HEK293 (cell line): ENCODE data around the gene RAB6A.
"Not testable (repeated sequence)": the region's sequence is repeated elsewhere in the genome, so short reads cannot be mapped to it uniquely, and the experiment has no call there.

ENCODE experiments used
- CTCF ChIA-PET: fragments of 350-600 bp; formaldehyde crosslinking; extraction: SDS; loops from one replicate; lab custom pipeline; 2021; ENCODE audit warnings: antibody characterized with exemption; lab: Yijun Ruan, JAX
- POLR2A ChIA-PET: fragments of 300-600 bp; formaldehyde crosslinking; extraction: SDS; loops from one replicate; lab custom pipeline; 2020; ENCODE audit warnings: antibody characterized with exemption, inconsistent platforms; lab: Yijun Ruan, JAX
- H3K27ac ChIP-seq: fragments of 200-500 bp; sonication (Bioruptor generic); 2 replicates; pipeline ENCODE4 v1.5.1; 2014; ENCODE audit warnings: low read depth, low read length, control low read depth, inconsistent platforms; ENCODE audit errors: extremely low read depth
- H3K36me3 ChIP-seq, 2 experiments: fragments of 200-500 bp in 1 of 2; sonication (Bioruptor generic) in 1 of 2; 1 replicate in 1 of 2; 2 replicates in 1 of 2; pipeline ENCODE4 v1.5.1; 2014 to 2017; ENCODE audit warnings: inconsistent platforms in 2 of 2, low read length in 2 of 2; ENCODE audit not compliant: control insufficient read depth in 2 of 2, insufficient read depth in 1 of 2
- H3K4me1 ChIP-seq: fragments of 200-500 bp; sonication (Bioruptor generic); 2 replicates; pipeline ENCODE4 v1.5.1; 2014; ENCODE audit warnings: mild to moderate bottlenecking, low read length, inconsistent platforms; ENCODE audit not compliant: control insufficient read depth, insufficient read depth
- H3K4me3 ChIP-seq: 2 replicates; pipeline ENCODE4 v1.5.1; 2011; ENCODE audit warnings: low read depth, mild to moderate bottlenecking, control low read depth, low read length, moderate library complexity
- H3K9me3 ChIP-seq: fragments of 200-500 bp; sonication (Bioruptor generic); 2 replicates; pipeline ENCODE4 v1.5.1; 2014; ENCODE audit warnings: low read depth, low read length, inconsistent platforms; ENCODE audit not compliant: control insufficient read depth, insufficient read depth
- SALL2 ChIP-seq: fragments of 450-650 bp; formaldehyde crosslinking; IDR thresholded peaks from 2 replicates; pipeline ENCODE4 v1.5.0; 2017; ENCODE audit warnings: missing biosample characterization, mild to moderate bottlenecking, missing genetic modification characterization, borderline replicate concordance
- ZNF404 ChIP-seq: fragments of 450-650 bp; formaldehyde crosslinking; IDR thresholded peaks from 2 replicates; pipeline ENCODE4 v1.5.1; 2017; ENCODE audit warnings: missing biosample characterization, missing genetic modification characterization
- ZNF529 ChIP-seq: fragments of 450-650 bp; formaldehyde crosslinking; IDR thresholded peaks from 2 replicates; pipeline ENCODE4 v1.5.1; 2017; ENCODE audit warnings: missing genetic modification characterization, missing biosample characterization; ENCODE audit not compliant: insufficient replicate concordance
- ZNF561 ChIP-seq: fragments of 450-650 bp; IDR thresholded peaks from 2 replicates; pipeline ENCODE4 v1.5.1; 2018; ENCODE audit warnings: missing biosample characterization, missing genetic modification characterization, borderline replicate concordance
- ZNF610 ChIP-seq: fragments of 450-650 bp; formaldehyde crosslinking; IDR thresholded peaks from 2 replicates; pipeline ENCODE4 v1.5.1; 2016; ENCODE audit warnings: missing biosample characterization, missing genetic modification characterization, borderline replicate concordance
- ZNF626 ChIP-seq: fragments of 450-650 bp; sonication (Bioruptor Pico); formaldehyde crosslinking; IDR thresholded peaks from 2 replicates; pipeline ENCODE4 v1.5.1; 2018; ENCODE audit warnings: missing biosample characterization, missing genetic modification characterization, inconsistent platforms
- ZNF776 ChIP-seq: fragments of 450-650 bp; formaldehyde crosslinking; IDR thresholded peaks from 2 replicates; pipeline ENCODE4 v1.5.0; 2017; ENCODE audit warnings: missing biosample characterization, missing genetic modification characterization, borderline replicate concordance
- ZNF843 ChIP-seq: fragments of 450-650 bp; formaldehyde crosslinking; IDR thresholded peaks from 2 replicates; pipeline ENCODE4 v1.5.1; 2016; ENCODE audit warnings: missing biosample characterization, missing genetic modification characterization
- ZSCAN30 ChIP-seq: fragments of 450-650 bp; IDR thresholded peaks from 2 replicates; pipeline ENCODE4 v1.5.1; 2018; ENCODE audit warnings: missing biosample characterization, mild to moderate bottlenecking, missing genetic modification characterization, moderate library complexity
- TF ChIP-seq, protein P1 (sequence below): fragments of 450-650 bp; formaldehyde crosslinking; IDR thresholded peaks from 2 replicates; pipeline ENCODE4 v1.5.1; 2016; ENCODE audit warnings: missing biosample characterization, missing genetic modification characterization
- TF ChIP-seq, protein P2 (sequence below): fragments of 450-650 bp; formaldehyde crosslinking; IDR thresholded peaks from 2 replicates; pipeline ENCODE4 v1.5.1; 2016; ENCODE audit warnings: missing biosample characterization, missing genetic modification characterization
- TF ChIP-seq, protein P3 (sequence below): fragments of 450-650 bp; formaldehyde crosslinking; IDR thresholded peaks from 2 replicates; pipeline ENCODE4 v1.5.1; 2016; ENCODE audit warnings: missing biosample characterization, missing genetic modification characterization
- TF ChIP-seq, protein P4 (sequence below): fragments of 450-650 bp; formaldehyde crosslinking; IDR thresholded peaks from 2 replicates; pipeline ENCODE4 v1.5.1; 2017; ENCODE audit warnings: missing biosample characterization, missing genetic modification characterization
- TF ChIP-seq, protein P5 (sequence below): fragments of 450-650 bp; formaldehyde crosslinking; IDR thresholded peaks from 2 replicates; pipeline ENCODE4 v1.5.1; 2016; ENCODE audit warnings: missing biosample characterization, missing genetic modification characterization
- TF ChIP-seq, protein P6 (sequence below): fragments of 450-650 bp; formaldehyde crosslinking; IDR thresholded peaks from 2 replicates; pipeline ENCODE4 v1.5.1; 2017; ENCODE audit warnings: missing biosample characterization, missing genetic modification characterization
- TF ChIP-seq, protein P7 (sequence below): fragments of 450-650 bp; formaldehyde crosslinking; IDR thresholded peaks from 2 replicates; pipeline ENCODE4 v1.5.1; 2016; ENCODE audit warnings: missing biosample characterization, missing genetic modification characterization

Gene RAB6A

DNA sequence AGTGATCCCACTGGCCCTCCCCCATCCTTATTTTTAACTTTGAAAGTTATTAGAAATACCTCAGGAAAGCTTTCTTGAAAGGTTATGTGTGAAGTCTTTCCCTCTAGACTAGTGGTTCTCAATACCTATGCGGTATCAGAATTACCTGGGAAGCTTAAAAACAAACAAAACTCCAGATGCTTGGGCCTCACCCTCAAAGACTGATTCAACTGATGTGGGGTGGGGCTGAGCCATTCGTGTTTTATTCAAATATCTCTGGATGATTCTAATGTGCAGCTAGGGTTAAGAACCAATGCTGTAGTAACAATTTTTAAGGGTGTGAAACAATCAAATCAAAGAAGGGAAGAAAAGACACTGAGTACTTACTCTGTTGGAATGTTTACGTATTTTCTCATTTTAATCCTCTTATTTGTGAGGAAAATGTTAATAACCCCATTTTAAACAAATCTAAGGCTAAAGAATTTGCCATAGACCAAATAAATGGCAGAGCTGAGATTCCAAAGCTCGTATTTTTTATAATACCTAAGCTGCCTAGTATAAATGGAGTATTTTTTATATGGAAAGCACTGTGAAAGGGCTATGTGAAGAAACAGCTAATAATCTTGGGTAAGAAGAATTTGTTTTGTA lies 66.9 kb downstream of the RAB6A start (continued):
- TF ChIP-seq, protein P1, sequence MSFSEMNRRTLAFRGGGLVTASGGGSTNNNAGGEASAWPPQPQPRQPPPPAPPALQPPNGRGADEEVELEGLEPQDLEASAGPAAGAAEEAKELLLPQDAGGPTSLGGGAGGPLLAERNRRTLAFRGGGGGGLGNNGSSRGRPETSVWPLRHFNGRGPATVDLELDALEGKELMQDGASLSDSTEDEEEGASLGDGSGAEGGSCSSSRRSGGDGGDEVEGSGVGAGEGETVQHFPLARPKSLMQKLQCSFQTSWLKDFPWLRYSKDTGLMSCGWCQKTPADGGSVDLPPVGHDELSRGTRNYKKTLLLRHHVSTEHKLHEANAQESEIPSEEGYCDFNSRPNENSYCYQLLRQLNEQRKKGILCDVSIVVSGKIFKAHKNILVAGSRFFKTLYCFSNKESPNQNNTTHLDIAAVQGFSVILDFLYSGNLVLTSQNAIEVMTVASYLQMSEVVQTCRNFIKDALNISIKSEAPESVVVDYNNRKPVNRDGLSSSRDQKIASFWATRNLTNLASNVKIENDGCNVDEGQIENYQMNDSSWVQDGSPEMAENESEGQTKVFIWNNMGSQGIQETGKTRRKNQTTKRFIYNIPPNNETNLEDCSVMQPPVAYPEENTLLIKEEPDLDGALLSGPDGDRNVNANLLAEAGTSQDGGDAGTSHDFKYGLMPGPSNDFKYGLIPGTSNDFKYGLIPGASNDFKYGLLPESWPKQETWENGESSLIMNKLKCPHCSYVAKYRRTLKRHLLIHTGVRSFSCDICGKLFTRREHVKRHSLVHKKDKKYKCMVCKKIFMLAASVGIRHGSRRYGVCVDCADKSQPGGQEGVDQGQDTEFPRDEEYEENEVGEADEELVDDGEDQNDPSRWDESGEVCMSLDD (tag by site-specific recombination), result no peak
- no peak for TF ChIP-seq ZNF561 (tag by site-specific recombination)

DNA sequence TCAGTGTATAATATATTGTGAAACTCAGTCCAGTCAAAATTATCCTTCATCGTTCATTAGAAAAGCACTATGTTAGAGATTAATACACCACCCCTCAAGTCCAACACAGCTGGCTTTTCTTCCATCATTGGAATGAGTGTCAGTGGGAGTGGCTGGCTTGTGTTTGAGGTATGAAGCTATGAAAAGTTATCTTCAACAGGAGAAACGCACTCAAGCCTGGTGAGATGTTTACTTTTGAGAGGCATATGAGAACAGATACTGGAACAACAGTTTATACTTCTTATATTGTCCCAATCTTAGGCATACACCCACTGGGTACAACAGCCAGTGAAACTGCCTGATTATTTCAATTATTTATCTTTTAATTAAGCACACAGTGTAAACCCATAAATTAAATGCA lies 80.2 kb downstream of the RAB6A start:
- Histone ChIP-seq H3K9me3 (no peaks in the 10 kb centered on the region), H3K4me1 (no peaks in the 10 kb centered on the region), H3K36me3 (peaks cover 0 to 9% of the 10 kb centered on the region in 2 experiments; a peak in 2 of 3 replicates), H3K4me3 (no peak overlapping the region), H3K27ac (no peak overlapping the region)
- TF ChIP-seq ZNF843 (tag by site-specific recombination) (no peak), ZNF626 (tag by site-specific recombination) (no peak), SALL2 (tag by site-specific recombination) (no peak), ZNF610 (tag by site-specific recombination) (no peak), ZNF776 (tag by site-specific recombination) (no peak), ZNF529 (tag by site-specific recombination) (no peak), ZSCAN30 (tag by site-specific recombination) (no peak), ZNF404 (no peak)
- TF ChIP-seq, protein P2, sequence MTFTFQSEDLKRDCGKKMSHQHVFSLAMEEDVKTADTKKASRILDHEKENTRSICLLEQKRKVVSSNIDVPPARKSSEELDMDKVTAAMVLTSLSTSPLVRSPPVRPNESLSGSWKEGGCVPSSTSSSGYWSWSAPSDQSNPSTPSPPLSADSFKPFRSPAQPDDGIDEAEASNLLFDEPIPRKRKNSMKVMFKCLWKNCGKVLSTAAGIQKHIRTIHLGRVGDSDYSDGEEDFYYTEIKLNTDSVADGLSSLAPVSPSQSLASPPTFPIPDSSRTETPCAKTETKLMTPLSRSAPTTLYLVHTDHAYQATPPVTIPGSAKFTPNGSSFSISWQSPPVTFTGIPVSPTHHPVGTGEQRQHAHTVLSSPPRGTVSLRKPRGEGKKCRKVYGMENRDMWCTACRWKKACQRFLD (tag by site-specific recombination), result no peak
- TF ChIP-seq, protein P3, sequence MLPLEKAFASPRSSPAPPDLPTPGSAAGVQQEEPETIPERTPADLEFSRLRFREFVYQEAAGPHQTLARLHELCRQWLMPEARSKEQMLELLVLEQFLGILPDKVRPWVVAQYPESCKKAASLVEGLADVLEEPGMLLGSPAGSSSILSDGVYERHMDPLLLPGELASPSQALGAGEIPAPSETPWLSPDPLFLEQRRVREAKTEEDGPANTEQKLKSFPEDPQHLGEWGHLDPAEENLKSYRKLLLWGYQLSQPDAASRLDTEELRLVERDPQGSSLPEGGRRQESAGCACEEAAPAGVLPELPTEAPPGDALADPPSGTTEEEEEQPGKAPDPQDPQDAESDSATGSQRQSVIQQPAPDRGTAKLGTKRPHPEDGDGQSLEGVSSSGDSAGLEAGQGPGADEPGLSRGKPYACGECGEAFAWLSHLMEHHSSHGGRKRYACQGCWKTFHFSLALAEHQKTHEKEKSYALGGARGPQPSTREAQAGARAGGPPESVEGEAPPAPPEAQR (tag by site-specific recombination), result no peak
- TF ChIP-seq, protein P4, sequence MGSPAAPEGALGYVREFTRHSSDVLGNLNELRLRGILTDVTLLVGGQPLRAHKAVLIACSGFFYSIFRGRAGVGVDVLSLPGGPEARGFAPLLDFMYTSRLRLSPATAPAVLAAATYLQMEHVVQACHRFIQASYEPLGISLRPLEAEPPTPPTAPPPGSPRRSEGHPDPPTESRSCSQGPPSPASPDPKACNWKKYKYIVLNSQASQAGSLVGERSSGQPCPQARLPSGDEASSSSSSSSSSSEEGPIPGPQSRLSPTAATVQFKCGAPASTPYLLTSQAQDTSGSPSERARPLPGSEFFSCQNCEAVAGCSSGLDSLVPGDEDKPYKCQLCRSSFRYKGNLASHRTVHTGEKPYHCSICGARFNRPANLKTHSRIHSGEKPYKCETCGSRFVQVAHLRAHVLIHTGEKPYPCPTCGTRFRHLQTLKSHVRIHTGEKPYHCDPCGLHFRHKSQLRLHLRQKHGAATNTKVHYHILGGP, result no peak
- TF ChIP-seq, protein P5, sequence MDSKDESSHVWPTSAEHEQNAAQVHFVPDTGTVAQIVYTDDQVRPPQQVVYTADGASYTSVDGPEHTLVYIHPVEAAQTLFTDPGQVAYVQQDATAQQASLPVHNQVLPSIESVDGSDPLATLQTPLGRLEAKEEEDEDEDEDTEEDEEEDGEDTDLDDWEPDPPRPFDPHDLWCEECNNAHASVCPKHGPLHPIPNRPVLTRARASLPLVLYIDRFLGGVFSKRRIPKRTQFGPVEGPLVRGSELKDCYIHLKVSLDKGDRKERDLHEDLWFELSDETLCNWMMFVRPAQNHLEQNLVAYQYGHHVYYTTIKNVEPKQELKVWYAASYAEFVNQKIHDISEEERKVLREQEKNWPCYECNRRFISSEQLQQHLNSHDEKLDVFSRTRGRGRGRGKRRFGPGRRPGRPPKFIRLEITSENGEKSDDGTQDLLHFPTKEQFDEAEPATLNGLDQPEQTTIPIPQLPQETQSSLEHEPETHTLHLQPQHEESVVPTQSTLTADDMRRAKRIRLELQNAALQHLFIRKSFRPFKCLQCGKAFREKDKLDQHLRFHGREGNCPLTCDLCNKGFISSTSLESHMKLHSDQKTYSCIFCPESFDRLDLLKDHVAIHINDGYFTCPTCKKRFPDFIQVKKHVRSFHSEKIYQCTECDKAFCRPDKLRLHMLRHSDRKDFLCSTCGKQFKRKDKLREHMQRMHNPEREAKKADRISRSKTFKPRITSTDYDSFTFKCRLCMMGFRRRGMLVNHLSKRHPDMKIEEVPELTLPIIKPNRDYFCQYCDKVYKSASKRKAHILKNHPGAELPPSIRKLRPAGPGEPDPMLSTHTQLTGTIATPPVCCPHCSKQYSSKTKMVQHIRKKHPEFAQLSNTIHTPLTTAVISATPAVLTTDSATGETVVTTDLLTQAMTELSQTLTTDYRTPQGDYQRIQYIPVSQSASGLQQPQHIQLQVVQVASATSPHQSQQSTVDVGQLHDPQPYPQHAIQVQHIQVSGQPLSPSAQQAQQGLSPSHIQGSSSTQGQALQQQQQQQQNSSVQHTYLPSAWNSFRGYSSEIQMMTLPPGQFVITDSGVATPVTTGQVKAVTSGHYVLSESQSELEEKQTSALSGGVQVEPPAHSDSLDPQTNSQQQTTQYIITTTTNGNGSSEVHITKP (tag by site-specific recombination), result no peak
- TF ChIP-seq, protein P6, sequence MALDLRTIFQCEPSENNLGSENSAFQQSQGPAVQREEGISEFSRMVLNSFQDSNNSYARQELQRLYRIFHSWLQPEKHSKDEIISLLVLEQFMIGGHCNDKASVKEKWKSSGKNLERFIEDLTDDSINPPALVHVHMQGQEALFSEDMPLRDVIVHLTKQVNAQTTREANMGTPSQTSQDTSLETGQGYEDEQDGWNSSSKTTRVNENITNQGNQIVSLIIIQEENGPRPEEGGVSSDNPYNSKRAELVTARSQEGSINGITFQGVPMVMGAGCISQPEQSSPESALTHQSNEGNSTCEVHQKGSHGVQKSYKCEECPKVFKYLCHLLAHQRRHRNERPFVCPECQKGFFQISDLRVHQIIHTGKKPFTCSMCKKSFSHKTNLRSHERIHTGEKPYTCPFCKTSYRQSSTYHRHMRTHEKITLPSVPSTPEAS (tag by site-specific recombination), result no peak
- TF ChIP-seq, protein P7, sequence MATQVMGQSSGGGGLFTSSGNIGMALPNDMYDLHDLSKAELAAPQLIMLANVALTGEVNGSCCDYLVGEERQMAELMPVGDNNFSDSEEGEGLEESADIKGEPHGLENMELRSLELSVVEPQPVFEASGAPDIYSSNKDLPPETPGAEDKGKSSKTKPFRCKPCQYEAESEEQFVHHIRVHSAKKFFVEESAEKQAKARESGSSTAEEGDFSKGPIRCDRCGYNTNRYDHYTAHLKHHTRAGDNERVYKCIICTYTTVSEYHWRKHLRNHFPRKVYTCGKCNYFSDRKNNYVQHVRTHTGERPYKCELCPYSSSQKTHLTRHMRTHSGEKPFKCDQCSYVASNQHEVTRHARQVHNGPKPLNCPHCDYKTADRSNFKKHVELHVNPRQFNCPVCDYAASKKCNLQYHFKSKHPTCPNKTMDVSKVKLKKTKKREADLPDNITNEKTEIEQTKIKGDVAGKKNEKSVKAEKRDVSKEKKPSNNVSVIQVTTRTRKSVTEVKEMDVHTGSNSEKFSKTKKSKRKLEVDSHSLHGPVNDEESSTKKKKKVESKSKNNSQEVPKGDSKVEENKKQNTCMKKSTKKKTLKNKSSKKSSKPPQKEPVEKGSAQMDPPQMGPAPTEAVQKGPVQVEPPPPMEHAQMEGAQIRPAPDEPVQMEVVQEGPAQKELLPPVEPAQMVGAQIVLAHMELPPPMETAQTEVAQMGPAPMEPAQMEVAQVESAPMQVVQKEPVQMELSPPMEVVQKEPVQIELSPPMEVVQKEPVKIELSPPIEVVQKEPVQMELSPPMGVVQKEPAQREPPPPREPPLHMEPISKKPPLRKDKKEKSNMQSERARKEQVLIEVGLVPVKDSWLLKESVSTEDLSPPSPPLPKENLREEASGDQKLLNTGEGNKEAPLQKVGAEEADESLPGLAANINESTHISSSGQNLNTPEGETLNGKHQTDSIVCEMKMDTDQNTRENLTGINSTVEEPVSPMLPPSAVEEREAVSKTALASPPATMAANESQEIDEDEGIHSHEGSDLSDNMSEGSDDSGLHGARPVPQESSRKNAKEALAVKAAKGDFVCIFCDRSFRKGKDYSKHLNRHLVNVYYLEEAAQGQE, result no peak
- ChIA-PET POLR2A (no interaction called here), CTCF (interaction anchor here (0.6 to 2.0 kb wide), 2 partner anchors 20 to 76 kb away, joined by 4 to 5 read pairs; no protein-coding TSS in a partner anchor)

DNA sequence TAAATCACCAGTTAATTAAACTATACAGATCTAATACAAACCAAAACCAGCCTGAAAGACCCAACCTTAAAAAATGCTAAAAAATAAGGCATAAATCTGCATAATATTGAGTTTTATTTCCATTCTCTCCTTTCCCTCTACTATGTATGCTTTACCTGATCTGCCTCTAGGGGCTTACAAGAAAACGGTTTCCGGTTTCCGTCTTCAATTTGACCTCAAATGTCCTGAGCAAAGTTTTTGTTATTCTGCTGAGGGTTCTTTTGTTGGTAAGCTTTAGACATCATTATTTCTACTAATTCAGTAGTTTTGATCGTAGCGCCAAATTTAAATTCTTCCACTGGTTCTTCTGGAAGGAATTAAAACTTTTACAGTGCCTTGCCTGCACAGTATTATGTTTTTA lies 84.3 kb downstream of the RAB6A start:
- POLR2A ChIA-PET, H3K4me3 ChIP-seq, H3K9me3 ChIP-seq, CTCF ChIA-PET, H3K4me1 ChIP-seq, H3K27ac ChIP-seq: not testable (repeated sequence)
- peaks cover 0 to 12% of the 10 kb centered on the region in 2 experiments; a peak in 2 of 3 replicates for H3K36me3 ChIP-seq
